Gastrocnemius medialis (tissue), 4 donors: ENCODE measurements around the gene HLA-DQB1. TPM values are rescaled to one million over a fixed set of nuclear protein-coding genes. Genes with fewer than 3 reads are reported as not detected.
"Not testable (repeated sequence)": the region's sequence is repeated elsewhere in the genome, so short reads cannot be mapped to it uniquely, and the experiment has no call there.

Source experiments
- ATAC-seq, 2 donors: fragments of 150-250 bp; one replicate each; pipeline ENCODE4 v1.9.1; 2016
- DNase-seq, 2 donors: peaks; one replicate each; pipeline ENCODE4 v3.0.0-alpha.2; 2019
- H3K27ac ChIP-seq, 4 donors: fragments of 200-600 bp; sonication (generic); 1 replicate in 1 of 4; 2 replicates in 3 of 4; pipeline ENCODE4 v1.5.1; 2016 to 2018; ENCODE audit warnings: mild to moderate bottlenecking in 2 of 4, moderate library complexity in 1 of 4
- H3K27me3 ChIP-seq, 3 donors: fragments of 200-600 bp; sonication (generic) in 2 of 3; 1 replicate in 1 of 3; 2 replicates in 2 of 3; pipeline versions ENCODE4 v1.5.1 to v1.6.0; 2016 to 2019; ENCODE audit warnings: mild to moderate bottlenecking in 1 of 3, moderate library complexity in 1 of 3
- H3K36me3 ChIP-seq, 2 donors: fragments of 200-600 bp; sonication (generic) in 1 of 2; one replicate each; pipeline ENCODE4 v1.5.1; 2017 to 2018
- H3K4me1 ChIP-seq, 2 donors: fragments of 200-600 bp; sonication (generic) in 1 of 2; one replicate each; pipeline ENCODE4 v1.5.1; 2016 to 2017; ENCODE audit warnings: mild to moderate bottlenecking in 2 of 2
- H3K4me3 ChIP-seq, 4 donors: fragments of 200-600 bp; sonication (generic) in 3 of 4; 1 replicate in 1 of 4; 2 replicates in 3 of 4; pipeline ENCODE4 v1.5.1; 2016 to 2019; ENCODE audit warnings: mild to moderate bottlenecking in 2 of 4
- H3K9me3 ChIP-seq, 3 donors: fragments of 200-600 bp; sonication (generic) in 2 of 3; 1 replicate in 1 of 3; 2 replicates in 2 of 3; pipeline ENCODE4 v1.5.1; 2016 to 2019
- CTCF ChIP-seq, 5 experiments: fragments of 450-650 bp in 3 of 5; fragments of 200-600 bp in 2 of 5; sonication (generic) in 2 of 5; IDR thresholded peaks in 4 of 5; conservative IDR thresholded peaks in 1 of 5; 1 replicate in 4 of 5; 2 replicates in 1 of 5; pipeline ENCODE4 v1.5.1; 2016 to 2019; ENCODE audit warnings: antibody characterized with exemption in 5 of 5, mild to moderate bottlenecking in 3 of 5, moderate library complexity in 3 of 5
- POLR2A ChIP-seq, 2 donors: fragments of 450-650 bp; IDR thresholded peaks; one replicate each; pipeline ENCODE4 v1.6.1; 2017; ENCODE audit warnings: antibody characterized with exemption in 2 of 2, mild to moderate bottlenecking in 2 of 2, moderate library complexity in 2 of 2
- in situ Hi-C, 4 donors: fragments of 200-750 bp; cut with MboI; loops; one replicate each; pipeline versions ENCODE4 v1.15.0 to v1.8.0; 2017; ENCODE audit warnings: low sequenced_read_pairs in 4 of 4
- intact Hi-C: fragments of 100-400 bp; cut with DNase I; formaldehyde crosslinking; loops from one replicate; pipeline ENCODE4 v1.15.1; 2023; ENCODE audit warnings: low total_unique reads
- total RNA-seq, 4 donors: library from RNA; depleted of rRNA; stranded (reverse); fragments of >200 nt; gene quantifications; one replicate each; pipeline versions ENCODE4 v1.1.0 to v1.2.3, GENCODE V29; 2016

The HLA-DQB1 gene
- total RNA-seq, 4 donors from 2014 or later, result 0.22 to 2.2 (median 0.91) TPM

GRCh38 chr6:32645047-32645703 is 21.3 kb downstream of the HLA-DQB1 start:
- in situ Hi-C loops, result no loop called here
- TF ChIP-seq CTCF (IDR thresholded peaks at IDR 0.05 in 4 of 5, conservative IDR thresholded peaks at IDR 0.05 in 1 of 5), result no peak
- TF ChIP-seq POLR2A (IDR thresholded peaks at IDR 0.05), result no peak
- ATAC-seq, result no peak
- Histone ChIP-seq H3K36me3 (no peaks in the 10 kb centered on the region), H3K4me3 (no peak overlapping the region), H3K9me3 (no peaks in the 10 kb centered on the region), H3K27ac (no peak overlapping the region), H3K27me3 (no peaks in the 10 kb centered on the region), H3K4me1 (no peaks in the 10 kb centered on the region)
- DNase-seq, result no peak
- intact Hi-C loops, result no loop called here

GRCh38 chr6:32643904-32644303 is 22.6 kb downstream of the HLA-DQB1 start:
- Histone ChIP-seq H3K4me1 (no peaks in the 10 kb centered on the region), H3K36me3 (no peaks in the 10 kb centered on the region), H3K27ac (no peak overlapping the region), H3K27me3 (no peaks in the 10 kb centered on the region), H3K9me3 (no peaks in the 10 kb centered on the region), H3K4me3 (no peak overlapping the region)
- in situ Hi-C loops, result no loop called here
- no peak for DNase-seq
- TF ChIP-seq CTCF (IDR thresholded peaks at IDR 0.05 in 4 of 5, conservative IDR thresholded peaks at IDR 0.05 in 1 of 5) (no peak), POLR2A (IDR thresholded peaks at IDR 0.05) (no peak)
- intact Hi-C loops, result no loop called here
- no peak for ATAC-seq

- Histone ChIP-seq H3K27ac (no peak overlapping the region), H3K9me3 (no peaks in the 10 kb centered on the region), H3K4me3 (no peak overlapping the region), H3K27me3 (no peaks in the 10 kb centered on the region), H3K36me3 (no peaks in the 10 kb centered on the region), H3K4me1 (no peaks in the 10 kb centered on the region)
- no peak for TF ChIP-seq CTCF (IDR thresholded peaks at IDR 0.05 in 4 of 5, conservative IDR thresholded peaks at IDR 0.05 in 1 of 5)
- no peak for TF ChIP-seq POLR2A (IDR thresholded peaks at IDR 0.05)
- in situ Hi-C loops, result no loop called here
- DNase-seq (no peak), ATAC-seq (no peak)
- intact Hi-C loops, result no loop called here
Measured at GRCh38 chr6:32642720-32643106, 23.7 kb downstream of the HLA-DQB1 start.

- in situ Hi-C loops, DNase-seq, ATAC-seq, H3K27ac ChIP-seq, intact Hi-C loops, H3K4me1 ChIP-seq, H3K4me3 ChIP-seq, H3K9me3 ChIP-seq, H3K27me3 ChIP-seq, H3K36me3 ChIP-seq: not testable (repeated sequence)
Measured at GRCh38 chr6:32641785-32642719, 24.4 kb downstream of the HLA-DQB1 start.

GRCh38 chr6:32641122-32641521 is 25.3 kb downstream of the HLA-DQB1 start:
- H3K36me3 ChIP-seq, result no peaks in the 10 kb centered on the region
- DNase-seq (no peak), ATAC-seq (no peak)
- no peaks in the 10 kb centered on the region for H3K4me1 ChIP-seq
- intact Hi-C loops (no loop called here), in situ Hi-C loops (no loop called here)
- H3K9me3 ChIP-seq, result no peaks in the 10 kb centered on the region
- no peaks in the 10 kb centered on the region for H3K27me3 ChIP-seq
- no peak overlapping the region for H3K27ac ChIP-seq
- TF ChIP-seq POLR2A (IDR thresholded peaks at IDR 0.05) (no peak), CTCF (IDR thresholded peaks at IDR 0.05 in 4 of 5, conservative IDR thresholded peaks at IDR 0.05 in 1 of 5) (no peak)
- H3K4me3 ChIP-seq, result no peak overlapping the region
